Cardiac muscle cell (in vitro differentiated cells and primary cell): Measurements from ENCODE around the gene KRT16. TPM values are rescaled to one million over a fixed set of nuclear protein-coding genes. Genes with fewer than 3 reads are reported as not detected.
"Not testable (repeated sequence)": the region's sequence is repeated elsewhere in the genome, so short reads cannot be mapped to it uniquely, and the experiment has no call there.

Source experiments
- DNase-seq, 2 donors: peaks; one replicate each; pipeline versions ENCODE4 v3.0.0 to v3.0.0-alpha.2; 2010 to 2017; ENCODE audit warnings: low read depth in 1 of 2, low spot score in 1 of 2
- H3K27ac ChIP-seq: fragments of 200-600 bp; sonication (generic); 2 replicates; pipeline ENCODE4 v1.5.1; 2016
- H3K27me3 ChIP-seq: fragments of 200-600 bp; sonication (generic); 2 replicates; pipeline ENCODE4 v1.6.0; 2016; ENCODE audit warnings: control low read depth
- H3K36me3 ChIP-seq: fragments of 200-600 bp; sonication (generic); 2 replicates; pipeline ENCODE4 v1.5.1; 2016; ENCODE audit warnings: control low read depth
- H3K4me1 ChIP-seq: fragments of 200-600 bp; sonication (generic); 2 replicates; pipeline ENCODE4 v1.8.1; 2017; ENCODE audit warnings: low read depth, mild to moderate bottlenecking, mixed run types
- H3K4me3 ChIP-seq: fragments of 200-600 bp; sonication (generic); 2 replicates; pipeline ENCODE4 v1.5.1; 2016; ENCODE audit warnings: mild to moderate bottlenecking
- H3K9me3 ChIP-seq: fragments of 200-600 bp; sonication (generic); 2 replicates; pipeline ENCODE4 v1.5.1; 2017; ENCODE audit warnings: low read depth, mild to moderate bottlenecking, control low read depth
- polyA plus RNA-seq: library from polyadenylated mRNA; unstranded; fragments of >200 nt; fragmentation: Nextera tagmentation; extraction: Ambion mirVana; gene quantifications from 2 replicates; pipeline ENCODE4 v1.2.1, GENCODE V29; 2016
- total RNA-seq: library from RNA; depleted of rRNA; stranded (reverse); fragments of >200 nt; gene quantifications from 2 replicates; pipeline ENCODE4 v1.2.3, GENCODE V29; 2016
- TF ChIP-seq, protein P1 (sequence below): IDR thresholded peaks from 2 replicates; pipeline ENCODE4 v1.5.1; 2012; ENCODE audit warnings: low read depth, mild to moderate bottlenecking, low read length

Gene KRT16
- total and polyA plus RNA-seq, 2 experiments from 2014 or later = 0.16 TPM; not detected in 1

- no peaks in the 10 kb centered on the region for H3K4me1 ChIP-seq
- H3K9me3 ChIP-seq = no peaks in the 10 kb centered on the region
- TF ChIP-seq, protein P1, sequence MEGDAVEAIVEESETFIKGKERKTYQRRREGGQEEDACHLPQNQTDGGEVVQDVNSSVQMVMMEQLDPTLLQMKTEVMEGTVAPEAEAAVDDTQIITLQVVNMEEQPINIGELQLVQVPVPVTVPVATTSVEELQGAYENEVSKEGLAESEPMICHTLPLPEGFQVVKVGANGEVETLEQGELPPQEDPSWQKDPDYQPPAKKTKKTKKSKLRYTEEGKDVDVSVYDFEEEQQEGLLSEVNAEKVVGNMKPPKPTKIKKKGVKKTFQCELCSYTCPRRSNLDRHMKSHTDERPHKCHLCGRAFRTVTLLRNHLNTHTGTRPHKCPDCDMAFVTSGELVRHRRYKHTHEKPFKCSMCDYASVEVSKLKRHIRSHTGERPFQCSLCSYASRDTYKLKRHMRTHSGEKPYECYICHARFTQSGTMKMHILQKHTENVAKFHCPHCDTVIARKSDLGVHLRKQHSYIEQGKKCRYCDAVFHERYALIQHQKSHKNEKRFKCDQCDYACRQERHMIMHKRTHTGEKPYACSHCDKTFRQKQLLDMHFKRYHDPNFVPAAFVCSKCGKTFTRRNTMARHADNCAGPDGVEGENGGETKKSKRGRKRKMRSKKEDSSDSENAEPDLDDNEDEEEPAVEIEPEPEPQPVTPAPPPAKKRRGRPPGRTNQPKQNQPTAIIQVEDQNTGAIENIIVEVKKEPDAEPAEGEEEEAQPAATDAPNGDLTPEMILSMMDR = no peak
- H3K27me3 ChIP-seq = no peaks in the 10 kb centered on the region
- H3K4me3 ChIP-seq = no peak overlapping the region
- peak in 1 of 2 donors; percentile 60 for DNase-seq
- no peaks in the 10 kb centered on the region for H3K36me3 ChIP-seq
- H3K27ac ChIP-seq = no peak overlapping the region
Observed at GRCh38 chr17:41620583-41621434, 8.2 kb upstream of the KRT16 start.

DNA sequence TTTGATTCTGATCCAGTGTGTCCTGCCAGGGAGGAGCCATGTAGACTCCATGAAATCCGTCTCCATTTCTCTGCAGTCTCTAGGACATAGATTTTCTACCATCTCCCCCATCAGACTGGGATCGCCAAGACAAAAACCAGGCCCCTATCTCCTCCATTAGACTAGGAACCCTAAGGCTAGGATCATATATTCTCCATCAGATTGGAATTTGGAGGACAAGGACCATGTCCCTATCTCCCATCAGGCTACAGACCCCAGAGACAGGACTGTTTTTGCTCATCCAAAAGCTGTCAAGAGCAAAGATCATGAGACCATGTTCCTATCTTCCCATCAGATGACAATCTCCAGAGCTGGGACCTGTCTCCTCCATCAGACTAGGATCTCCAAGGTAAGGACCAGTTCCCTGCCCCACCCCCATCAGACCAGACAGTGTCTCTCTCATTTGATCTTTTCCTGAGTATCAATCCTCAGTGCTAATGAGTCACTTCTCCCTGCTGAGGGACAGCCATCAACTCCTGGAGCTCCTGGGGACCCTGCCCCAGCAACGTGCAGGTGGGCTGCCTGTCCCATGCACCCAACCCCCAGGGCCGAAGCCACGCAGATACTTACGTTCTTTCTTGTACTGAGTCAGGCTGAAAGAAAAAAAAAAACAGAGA is 7.5 kb upstream of the KRT16 start:
- not testable (repeated sequence) for H3K27ac ChIP-seq

DNA sequence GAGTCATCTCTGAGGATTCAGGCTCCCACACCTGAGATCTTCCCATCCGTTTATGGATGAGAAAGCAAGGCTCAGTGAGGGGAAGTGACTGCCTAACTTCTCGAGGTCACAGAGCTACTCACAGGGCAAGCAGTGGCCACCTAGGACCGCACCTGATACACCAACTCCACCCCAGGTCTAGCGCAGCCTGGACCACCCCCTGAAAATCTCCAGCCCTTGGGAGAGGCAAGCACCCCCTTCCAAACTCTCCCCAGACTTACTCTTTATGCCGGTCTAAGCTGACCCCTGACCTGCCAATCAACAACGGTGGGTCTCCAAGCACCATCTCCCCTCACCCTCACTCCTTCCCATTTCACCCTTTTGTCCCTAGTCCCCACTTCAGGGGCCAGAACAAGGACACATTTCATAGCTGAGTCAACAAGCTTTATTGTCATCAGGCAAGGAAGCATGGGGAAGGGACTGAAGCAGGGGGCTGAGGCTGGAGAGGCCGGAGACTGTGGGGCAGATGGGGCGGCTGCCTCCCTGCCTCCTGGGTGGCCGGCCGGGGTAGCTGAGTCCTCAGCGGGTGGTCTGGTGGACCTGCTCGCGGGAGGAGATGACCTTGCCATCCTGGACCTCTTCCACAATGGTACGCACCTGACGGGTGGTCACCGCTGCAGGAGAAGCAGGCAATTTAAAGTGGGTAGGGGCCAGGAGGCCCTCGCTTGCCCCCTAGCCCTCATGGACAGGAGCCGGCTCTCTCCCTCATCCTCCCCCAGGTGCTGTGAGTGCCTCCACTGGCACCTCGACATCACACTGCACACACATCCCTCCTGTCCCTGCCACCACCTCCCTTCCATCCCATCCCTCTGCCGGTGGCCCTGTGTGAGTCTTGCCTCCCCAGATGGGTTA is 6.7 kb upstream of the KRT16 start:
- TF ChIP-seq, protein P1 = no peak
- Histone ChIP-seq H3K4me1 (peaks cover 5% of the 10 kb centered on the region), H3K4me3 (no peak overlapping the region), H3K9me3 (no peaks in the 10 kb centered on the region), H3K27ac (no peak overlapping the region), H3K36me3 (no peaks in the 10 kb centered on the region), H3K27me3 (no peaks in the 10 kb centered on the region)
- no peak for DNase-seq

More for the DNA sequence above, 7.5 kb upstream of the KRT16 start:
- H3K36me3 ChIP-seq, DNase-seq, H3K27me3 ChIP-seq, H3K9me3 ChIP-seq, H3K4me1 ChIP-seq, H3K4me3 ChIP-seq: not testable (repeated sequence)

- Histone ChIP-seq H3K9me3 (no peaks in the 10 kb centered on the region), H3K4me3 (no peak overlapping the region), H3K36me3 (no peaks in the 10 kb centered on the region), H3K4me1 (peaks cover 5% of the 10 kb centered on the region), H3K27me3 (no peaks in the 10 kb centered on the region), H3K27ac (no peak overlapping the region)
- no peak for DNase-seq
- TF ChIP-seq, protein P1 = no peak
Observed at GRCh38 chr17:41618341-41619035, 5.9 kb upstream of the KRT16 start.

GRCh38 chr17:41617698-41618097 is 5.1 kb upstream of the KRT16 start:
- DNase-seq = no peak
- Histone ChIP-seq H3K36me3 (no peaks in the 10 kb centered on the region), H3K9me3 (no peaks in the 10 kb centered on the region), H3K27ac (no peak overlapping the region), H3K4me3 (no peak overlapping the region), H3K4me1 (peaks cover 5% of the 10 kb centered on the region), H3K27me3 (no peaks in the 10 kb centered on the region)
- TF ChIP-seq, protein P1 = no peak
